OCI-LY1 (cell line): Measurements from ENCODE around the gene CTNNA3.

ENCODE experiments used
- EZH2 ChIP-seq: fragments of 200-600 bp; sonication (generic), shearing (Covaris generic); IDR thresholded peaks from 2 replicates; pipeline ENCODE4 v1.8.0; 2017; ENCODE audit warnings: borderline replicate concordance, mixed run types, mild to moderate bottlenecking, antibody characterized with exemption, low read length, moderate library complexity, mixed read lengths
- TF ChIP-seq, protein P1 (sequence below): fragments of 200-600 bp; sonication (generic), shearing (Covaris generic); IDR thresholded peaks from 2 replicates; pipeline ENCODE4 v1.5.1; 2017; ENCODE audit warnings: mild to moderate bottlenecking, antibody characterized with exemption, low read length, moderate library complexity, mixed read lengths

DNA sequence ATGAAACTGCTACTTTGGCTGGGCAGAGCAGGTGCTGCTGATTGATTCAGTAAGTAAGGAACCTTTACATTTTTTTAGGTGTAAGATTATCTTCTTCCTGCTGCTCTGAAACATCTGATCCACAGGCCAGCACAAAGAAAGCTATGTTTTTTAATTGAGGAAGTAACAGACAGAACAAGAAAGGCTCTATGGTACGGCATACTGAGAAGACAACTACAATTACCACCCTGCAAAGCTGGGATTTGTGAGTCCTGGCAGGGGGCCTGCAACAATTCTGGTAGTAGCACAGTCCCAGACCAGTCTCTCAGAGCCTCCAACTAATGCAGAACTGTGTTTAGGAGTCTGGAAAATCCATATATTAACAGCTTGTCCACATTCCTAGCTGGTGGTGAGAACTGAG lies 873.2 kb downstream of the CTNNA3 start:
- TF ChIP-seq, protein P1, sequence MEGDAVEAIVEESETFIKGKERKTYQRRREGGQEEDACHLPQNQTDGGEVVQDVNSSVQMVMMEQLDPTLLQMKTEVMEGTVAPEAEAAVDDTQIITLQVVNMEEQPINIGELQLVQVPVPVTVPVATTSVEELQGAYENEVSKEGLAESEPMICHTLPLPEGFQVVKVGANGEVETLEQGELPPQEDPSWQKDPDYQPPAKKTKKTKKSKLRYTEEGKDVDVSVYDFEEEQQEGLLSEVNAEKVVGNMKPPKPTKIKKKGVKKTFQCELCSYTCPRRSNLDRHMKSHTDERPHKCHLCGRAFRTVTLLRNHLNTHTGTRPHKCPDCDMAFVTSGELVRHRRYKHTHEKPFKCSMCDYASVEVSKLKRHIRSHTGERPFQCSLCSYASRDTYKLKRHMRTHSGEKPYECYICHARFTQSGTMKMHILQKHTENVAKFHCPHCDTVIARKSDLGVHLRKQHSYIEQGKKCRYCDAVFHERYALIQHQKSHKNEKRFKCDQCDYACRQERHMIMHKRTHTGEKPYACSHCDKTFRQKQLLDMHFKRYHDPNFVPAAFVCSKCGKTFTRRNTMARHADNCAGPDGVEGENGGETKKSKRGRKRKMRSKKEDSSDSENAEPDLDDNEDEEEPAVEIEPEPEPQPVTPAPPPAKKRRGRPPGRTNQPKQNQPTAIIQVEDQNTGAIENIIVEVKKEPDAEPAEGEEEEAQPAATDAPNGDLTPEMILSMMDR = no peak
- TF ChIP-seq EZH2 = no peak
